Measurements from ENCODE around the gene ANGPTL3.
"Not testable (repeated sequence)": the region's sequence is repeated elsewhere in the genome, so short reads cannot be mapped to it uniquely, and the experiment has no call there.

Gene ANGPTL3

DNA sequence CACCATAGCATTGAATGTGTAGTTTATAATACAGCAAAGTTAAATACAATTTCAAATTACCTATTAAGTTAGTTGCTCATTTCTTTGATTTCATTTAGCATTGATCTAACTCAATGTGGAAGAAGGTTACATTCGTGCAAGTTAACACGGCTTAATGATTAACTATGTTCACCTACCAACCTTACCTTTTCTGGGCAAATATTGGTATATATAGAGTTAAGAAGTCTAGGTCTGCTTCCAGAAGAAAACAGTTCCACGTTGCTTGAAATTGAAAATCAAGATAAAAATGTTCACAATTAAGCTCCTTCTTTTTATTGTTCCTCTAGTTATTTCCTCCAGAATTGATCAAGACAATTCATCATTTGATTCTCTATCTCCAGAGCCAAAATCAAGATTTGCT, at the start of gene ANGPTL3:
TSS of gene ANGPTL3 (plus strand) at position 240 of the 400 bp plus-strand sequence. CDS start at position 287, 47 bp downstream.
- no peak for DNase-seq

- no peak for DNase-seq
Observed at GRCh38 chr1:62561306-62561705, 36.0 kb upstream of the ANGPTL3 start.

GRCh38 chr1:62567182-62567581, 30.1 kb upstream of the ANGPTL3 start:
- DNase-seq = not testable (repeated sequence)

- DNase-seq = not testable (repeated sequence)
Observed at GRCh38 chr1:62567926-62568325, 29.4 kb upstream of the ANGPTL3 start.

- DNase-seq = not testable (repeated sequence)
Observed at GRCh38 chr1:62571517-62571916, 25.8 kb upstream of the ANGPTL3 start.

- DNase-seq = no peak
Observed at GRCh38 chr1:62572476-62572875, 24.8 kb upstream of the ANGPTL3 start.

- no peak for DNase-seq
Observed at GRCh38 chr1:62573675-62574074, 23.6 kb upstream of the ANGPTL3 start.

GRCh38 chr1:62585469-62586155, 11.7 kb upstream of the ANGPTL3 start:
- no peak for DNase-seq

- DNase-seq = no peak
Observed at GRCh38 chr1:62588000-62588399, 9.3 kb upstream of the ANGPTL3 start.

DNA sequence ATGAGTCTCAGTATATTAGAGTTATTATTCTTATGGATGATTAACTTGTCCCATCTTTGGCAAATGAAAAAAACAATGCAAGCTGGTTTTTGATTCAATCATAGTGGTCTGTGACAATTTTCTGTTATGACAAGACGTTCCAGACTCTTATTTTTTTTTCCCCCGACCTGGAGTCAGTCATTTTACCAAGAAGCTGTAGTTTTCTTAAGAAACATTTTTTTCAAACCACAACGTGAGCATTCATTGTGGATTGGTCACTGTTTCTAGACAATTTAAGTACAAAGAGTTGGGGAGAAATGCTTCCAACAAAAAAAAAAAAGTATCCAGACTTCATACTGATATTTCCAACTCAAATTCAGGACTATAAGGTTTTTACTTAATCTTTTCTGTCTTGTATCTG, 8.0 kb upstream of the ANGPTL3 start:
- DNase-seq = no peak

DNA sequence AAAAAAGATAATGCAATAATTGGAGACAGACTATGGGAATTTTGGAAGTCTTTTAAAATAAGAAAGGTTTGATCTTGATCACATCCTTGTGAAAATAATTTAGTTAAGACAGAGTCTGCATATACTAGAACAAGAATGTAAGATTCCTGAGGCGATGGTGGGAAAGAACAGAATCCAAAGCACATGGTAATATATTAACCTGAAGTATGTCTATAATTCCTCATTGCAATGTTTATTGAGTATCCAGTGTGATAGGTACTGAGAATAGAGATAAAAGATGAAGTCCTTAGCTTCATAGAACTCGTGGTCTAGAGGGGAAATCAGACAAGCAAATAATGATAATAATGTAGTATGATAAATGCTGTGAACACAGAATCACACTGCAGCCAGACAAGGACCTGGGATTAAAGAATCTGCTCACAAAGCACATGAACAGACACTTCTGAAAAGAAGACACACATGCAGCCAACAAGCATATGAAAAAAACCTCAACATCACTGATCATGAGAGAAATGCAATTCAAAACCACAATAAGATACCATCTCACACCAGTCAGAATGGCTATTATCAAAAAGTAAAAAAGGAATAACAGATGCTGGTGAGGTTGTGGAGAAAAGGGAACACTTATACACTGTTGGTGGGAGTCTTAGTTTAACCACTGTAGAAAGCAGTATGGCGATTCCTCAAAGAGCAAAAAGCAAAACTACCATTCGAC, 6.9 kb upstream of the ANGPTL3 start:
- no peak for DNase-seq

GRCh38 chr1:62590970-62591368, 6.4 kb upstream of the ANGPTL3 start:
- DNase-seq = no peak

DNA sequence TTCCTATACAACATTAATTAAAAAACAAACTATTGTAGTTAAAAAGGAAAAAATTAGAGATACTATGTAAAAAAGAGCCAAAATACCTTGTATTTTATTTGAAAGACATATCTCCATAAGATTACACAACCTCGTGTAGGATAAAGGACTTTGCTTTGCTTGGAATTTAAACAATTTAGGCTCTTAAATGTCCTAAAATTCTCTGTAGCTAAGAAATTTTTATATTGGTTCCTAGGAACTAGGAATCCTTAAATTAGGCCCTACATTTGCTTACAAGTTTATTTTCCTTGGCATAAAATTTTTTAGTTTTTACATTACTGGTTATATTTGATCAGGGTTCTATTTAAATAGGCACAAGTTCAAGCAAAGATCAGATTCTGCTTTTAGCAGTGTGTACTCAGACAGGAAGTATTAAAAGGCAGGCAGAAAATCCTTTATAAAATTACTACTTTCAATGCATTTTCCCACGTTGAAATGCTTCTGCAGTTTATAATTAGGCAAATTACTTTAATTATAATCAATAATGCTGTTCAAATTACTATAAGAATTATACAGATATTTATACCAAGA, 3.4 kb upstream of the ANGPTL3 start:
- no peak for DNase-seq

DNA sequence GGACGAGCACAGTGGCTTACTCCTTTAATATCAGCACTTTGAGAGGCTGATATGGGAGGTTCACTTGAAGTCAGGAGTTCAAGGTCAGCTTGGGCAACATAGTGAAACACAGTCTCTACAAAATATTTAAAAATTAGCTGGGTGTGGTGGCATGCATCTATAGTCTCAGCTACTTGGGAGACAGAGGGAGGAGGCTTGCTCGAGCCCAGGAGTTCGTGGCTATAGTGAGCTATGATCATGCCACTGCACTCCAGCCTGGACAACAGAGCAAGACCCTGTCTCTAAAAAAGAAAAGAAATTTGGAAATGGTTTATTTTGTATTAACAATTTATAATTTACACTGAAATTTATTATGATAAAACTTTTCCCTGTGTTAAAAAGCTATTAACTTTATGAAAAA, 1.7 kb upstream of the ANGPTL3 start:
- DNase-seq = no peak

DNA sequence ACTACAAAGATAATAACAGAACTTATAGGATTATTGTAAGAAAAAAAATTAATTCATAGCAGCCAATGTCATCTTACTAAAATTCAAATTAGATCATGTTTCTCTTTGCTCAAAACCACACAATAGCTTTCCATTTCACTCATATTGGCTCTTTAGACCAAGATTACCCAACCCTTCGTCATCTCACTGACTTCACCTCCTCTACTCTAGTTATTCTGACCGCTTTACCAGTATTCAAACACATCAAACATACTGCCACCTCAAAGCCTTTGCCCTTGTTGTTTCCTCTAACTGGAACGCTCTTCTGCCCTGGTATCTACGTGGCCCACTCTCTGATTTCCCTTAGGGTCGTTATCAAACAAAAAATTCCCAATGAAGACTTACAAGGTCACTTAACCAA, 1.7 kb downstream of the ANGPTL3 start:
- DNase-seq = no peak

GRCh38 chr1:62601457-62601856, 4.1 kb downstream of the ANGPTL3 start:
- DNase-seq = no peak

GRCh38 chr1:62608905-62609304, 11.6 kb downstream of the ANGPTL3 start:
- DNase-seq = no peak

DNA sequence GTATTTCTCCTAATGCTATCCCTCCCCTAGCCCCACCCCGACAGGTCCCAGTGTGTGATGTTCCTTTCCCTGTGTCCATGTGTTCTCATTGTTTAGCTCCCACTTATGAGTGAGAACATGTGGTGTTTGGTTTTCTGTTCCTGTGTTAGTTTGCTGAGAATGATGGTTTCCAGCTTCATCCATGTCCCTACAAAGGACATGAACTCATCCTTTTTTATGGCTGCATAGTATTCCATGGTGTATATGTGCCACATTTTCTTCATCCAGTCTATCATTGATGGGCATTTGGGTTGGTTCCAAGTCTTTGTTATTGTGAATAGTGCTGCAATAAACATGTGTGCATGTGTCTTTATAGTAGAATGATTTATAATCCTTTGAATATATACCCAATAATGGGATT, 13.3 kb downstream of the ANGPTL3 start:
- DNase-seq = not testable (repeated sequence)

GRCh38 chr1:62612770-62613169, 15.4 kb downstream of the ANGPTL3 start:
- DNase-seq = no peak

- no peak for DNase-seq
Observed at GRCh38 chr1:62613325-62613727, 16.0 kb downstream of the ANGPTL3 start.

- no peak for DNase-seq
Observed at GRCh38 chr1:62613890-62614289, 16.6 kb downstream of the ANGPTL3 start.

- no peak for DNase-seq
Observed at GRCh38 chr1:62621907-62622306, 24.6 kb downstream of the ANGPTL3 start.

DNA sequence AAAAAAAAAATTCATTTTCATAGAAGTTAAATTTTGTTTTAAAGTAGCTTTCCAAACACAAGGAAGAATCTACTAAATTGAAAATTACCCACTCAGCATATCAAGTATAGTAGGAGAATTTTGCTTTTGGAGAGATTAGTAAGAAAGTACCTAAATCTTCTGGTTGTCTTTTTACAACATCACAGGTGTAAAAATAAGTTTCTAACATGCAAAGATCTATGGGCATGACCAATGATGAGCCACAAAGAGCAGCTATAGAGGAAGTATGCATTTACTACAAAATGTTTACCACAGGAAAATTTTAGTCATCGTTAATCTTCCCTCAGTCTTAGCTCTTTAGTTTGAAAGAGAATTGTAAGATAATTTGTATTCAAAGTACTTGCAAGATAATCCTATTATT, 28.1 kb downstream of the ANGPTL3 start:
- no peak for DNase-seq

DNA sequence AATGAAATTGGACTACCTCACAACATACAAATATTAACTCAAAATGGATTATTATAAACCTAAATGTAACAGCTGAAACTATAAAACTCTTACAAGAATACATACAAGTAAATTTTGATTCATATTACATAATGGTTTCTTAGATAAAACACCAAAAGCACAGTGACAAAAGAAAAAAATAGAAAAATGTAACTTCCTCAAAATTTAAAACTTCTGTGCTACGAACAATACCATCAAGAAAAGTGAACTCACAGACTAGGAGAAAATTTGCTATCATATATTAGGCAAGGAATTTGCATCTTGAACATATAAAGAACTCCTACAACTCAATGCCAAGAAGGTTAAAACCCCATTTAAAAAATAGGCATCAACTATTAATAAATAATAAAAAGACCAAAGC, 31.2 kb downstream of the ANGPTL3 start:
- no peak for DNase-seq
